ENCODE measurements around the gene BAG2.

BAG2 gene

GRCh38 chr6:57224769-57225515 is 52.8 kb downstream of the BAG2 start:
- no peak for DNase-seq

GRCh38 chr6:57226221-57226620 is 54.1 kb downstream of the BAG2 start:
- DNase-seq = no peak

Data from stimulated activated CD4-positive, alpha-beta T cell treated with anti-CD3 and anti-CD28 coated beads, Interleukin-4, amount 100 ng/mL, for 1 hour (primary cell).